ENCODE results near the gene GPR25. TPM values are rescaled to one million over a fixed set of nuclear protein-coding genes. Genes with fewer than 3 reads are reported as not detected.
"Not testable (repeated sequence)": the region's sequence is repeated elsewhere in the genome, so short reads cannot be mapped to it uniquely, and the experiment has no call there.

The GPR25 gene
- polyA plus RNA-seq, 1 donor = not detected

DNA sequence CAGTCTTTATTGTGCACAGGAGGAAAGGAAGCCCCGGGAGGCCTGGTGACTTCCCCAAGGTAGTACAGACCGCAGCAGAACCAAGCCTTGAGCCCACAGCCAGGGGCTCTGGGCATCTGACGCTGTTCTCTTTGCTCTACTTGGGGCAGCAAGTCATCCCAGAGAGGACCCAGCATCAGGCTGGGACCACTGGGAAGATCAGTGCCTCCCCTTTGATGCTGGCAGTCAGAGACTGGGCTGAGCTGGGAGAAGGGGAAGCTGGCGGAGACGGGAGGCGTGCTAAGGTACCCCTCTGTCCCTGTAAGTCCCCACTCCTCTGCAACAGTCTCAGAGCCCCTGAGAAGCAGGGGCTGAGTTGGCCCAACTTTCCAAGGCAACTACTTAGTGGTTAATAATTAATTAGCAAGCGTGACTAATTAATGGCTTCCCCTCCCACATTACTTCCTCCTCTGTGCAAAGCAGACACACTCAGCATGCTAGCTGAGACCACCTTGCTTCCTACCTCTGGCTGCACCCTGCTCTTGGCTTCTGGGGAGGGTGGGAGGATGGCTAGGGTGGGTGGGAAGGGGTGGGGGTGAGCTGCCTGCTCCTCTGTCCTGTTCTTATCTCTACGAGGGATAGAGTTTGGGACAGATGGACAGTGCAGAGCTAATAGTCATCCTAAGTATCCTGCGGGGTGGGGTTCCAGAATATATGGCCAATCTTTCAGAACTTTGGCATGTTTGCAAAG is 23.2 kb downstream of the GPR25 start:
- DNase-seq = no peak

DNA sequence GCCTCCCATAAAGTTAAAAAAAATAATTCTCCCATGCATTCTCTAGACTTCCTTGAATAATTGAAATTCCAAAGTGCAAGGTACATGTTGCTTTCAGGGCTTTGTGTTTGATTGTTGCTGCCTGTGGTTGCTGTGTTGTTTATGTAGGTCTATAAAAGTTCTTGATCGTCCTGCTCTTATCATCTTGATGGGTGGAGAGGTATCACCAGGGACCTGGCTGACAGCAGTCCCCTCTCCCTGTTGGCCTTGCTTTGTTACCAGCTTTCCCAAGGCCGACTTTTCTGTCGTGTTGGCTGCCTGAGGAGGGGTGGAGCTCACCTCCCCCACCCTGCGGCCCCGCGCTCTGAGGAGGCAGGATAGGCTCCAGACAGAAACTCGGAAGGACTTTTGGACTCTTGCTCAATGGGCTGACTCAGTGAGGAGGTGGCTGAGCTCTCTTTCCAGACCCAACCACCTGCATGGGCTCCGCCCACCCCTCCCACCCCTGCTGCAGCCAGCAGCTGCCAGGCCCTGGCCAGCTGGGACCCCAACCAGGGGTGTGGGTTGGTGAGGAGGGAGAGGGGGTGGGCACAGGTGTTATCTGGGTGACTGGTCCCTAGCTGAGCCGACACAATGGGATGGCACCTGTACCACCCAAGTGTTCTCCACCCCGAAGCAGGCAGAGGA is 23.9 kb downstream of the GPR25 start:
- no peak for DNase-seq

DNA sequence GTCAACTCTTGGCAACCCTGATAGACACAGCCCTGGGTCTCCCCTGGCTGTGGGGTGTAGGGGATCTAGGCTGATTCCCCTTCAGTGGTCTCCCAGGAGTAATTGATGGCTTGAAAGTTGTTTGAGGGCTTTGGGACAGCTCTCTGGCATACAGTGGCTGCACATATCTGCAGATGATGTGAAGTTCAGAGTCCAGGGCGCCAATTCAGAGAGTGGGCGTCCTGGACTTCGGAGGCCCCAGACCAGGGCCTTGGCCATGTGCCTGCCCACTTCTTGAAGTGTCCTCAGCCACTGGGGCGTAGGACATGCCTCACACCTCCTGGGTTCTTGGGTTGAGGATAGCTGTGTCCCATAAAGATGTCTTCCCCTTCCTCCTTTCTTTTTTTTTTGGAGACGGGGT is 24.5 kb downstream of the GPR25 start:
- no peak for DNase-seq

DNA sequence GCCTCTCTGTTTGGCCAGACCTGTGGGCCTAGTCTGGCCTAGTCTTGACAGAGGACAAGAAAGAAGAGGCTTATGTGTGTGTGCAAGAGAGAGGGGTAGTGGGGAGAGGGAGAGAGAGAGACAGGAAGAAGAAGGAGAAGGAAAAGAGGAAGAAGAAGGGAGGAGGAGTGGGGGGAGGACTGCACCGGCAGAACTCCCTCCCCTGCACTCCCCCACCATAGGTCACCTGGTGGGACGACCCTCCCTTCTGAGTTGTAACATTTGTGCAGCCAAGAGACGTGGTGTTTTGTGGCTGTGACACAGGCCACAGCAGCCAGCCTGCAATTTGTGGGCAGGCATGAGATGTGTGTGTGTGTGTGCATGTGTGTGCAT is 26.2 kb downstream of the GPR25 start:
- DNase-seq = no peak

DNA sequence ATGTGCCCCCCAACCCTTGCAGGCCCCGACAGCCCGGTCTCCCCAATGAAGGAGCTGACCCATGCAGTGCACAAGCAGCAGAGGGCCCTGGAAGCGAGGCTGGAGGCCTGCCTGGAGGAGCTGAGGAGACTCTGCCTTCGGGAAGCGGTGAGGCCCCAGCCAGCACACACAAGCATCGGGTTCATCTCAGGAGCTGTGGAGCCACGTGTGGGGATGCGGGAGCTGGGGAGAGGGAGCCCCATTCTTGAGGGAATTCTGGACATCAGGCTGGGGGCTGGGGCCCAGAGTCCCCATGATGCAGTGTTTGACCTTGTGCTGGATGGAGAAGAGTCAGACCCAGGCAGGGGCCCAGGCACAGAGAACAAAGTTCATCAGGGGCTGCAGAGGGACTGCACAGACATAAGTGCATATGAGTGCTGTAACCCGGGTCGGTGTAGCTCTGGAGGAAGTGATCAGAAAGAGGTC is 26.7 kb downstream of the GPR25 start:
- no peak for DNase-seq

DNA sequence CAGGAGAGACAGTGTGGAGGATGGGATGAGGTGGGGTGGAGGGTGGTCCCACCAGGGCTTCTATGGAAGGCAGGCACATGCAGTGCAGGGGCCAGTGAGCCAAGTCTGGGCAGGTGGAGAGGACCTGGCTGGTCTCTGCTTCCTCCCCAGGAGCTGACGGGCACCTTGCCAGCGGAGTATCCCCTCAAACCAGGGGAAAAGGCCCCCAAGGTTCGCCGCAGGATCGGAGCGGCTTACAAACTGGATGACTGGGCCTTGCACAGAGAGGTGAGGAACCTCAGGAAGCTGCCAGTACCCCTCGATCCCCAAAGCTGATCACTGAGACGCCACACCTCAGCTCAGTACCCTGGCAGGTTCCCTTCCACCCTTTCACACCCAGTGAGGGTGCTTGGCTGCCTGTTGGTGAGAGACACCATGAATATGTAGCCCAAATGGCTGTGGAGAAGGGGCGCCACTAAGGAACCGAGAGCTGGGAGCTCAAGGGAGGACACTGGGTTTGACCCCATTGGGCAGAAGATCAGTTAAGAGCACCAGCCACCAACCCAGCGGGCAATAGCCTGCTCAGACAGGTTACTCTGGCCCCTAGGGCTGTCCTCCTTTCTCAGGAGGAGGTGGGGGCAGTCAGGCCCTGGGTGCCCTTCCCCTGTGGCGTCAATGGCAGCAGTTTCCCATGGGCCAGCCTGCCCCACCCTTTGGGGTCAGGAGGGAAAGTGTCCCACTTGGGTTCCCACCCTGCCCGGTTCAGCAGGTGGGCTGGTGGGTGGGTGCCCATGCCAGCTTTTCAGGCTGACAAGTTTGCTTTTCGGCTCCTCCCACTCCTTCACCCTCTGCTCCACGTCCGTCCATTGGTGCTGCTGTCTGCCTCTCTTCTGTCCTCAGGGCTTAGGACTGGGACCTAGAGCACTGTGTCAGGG is 27.4 kb downstream of the GPR25 start:
- no peak for DNase-seq

DNA sequence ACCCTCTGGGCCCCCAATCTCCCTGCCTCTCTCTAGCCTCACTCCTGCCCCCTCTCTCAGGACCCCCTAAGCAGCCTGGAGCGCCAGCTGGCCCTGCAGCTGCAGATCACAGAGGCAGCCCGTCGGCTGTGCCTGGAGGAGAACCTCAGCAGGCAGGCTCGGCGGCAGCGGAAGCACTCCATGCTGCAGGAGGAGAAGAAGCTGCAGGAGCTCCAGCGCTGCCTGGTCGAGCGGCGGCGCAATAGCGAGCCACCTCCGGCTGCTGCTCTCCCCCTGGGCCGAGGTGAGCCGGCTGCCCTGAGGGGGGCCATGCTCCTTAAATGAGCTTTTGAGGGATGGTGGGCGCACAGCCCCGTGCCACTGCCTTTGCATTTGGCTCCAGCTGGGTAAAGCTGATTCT is 28.1 kb downstream of the GPR25 start:
- no peak for DNase-seq

DNA sequence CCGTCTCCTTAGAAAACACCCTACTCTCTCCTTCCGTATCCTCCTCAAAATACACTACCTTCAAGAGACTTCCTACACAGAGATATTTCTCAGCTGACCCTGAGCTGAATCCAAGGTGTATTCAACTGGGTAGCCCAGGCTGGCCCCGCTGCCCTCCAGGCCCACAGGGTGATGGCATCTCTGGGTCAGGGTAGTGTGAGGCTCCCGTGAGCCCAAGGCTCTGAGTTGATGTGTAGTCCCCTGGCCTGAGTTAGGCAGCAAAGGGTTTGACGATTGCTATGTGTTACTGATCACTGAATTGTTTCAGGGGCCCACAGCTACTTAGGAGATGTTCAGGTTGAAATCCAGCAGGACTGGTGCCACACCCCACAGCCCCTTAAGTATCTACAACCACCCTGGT is 28.6 kb downstream of the GPR25 start:
- no peak for DNase-seq

DNA sequence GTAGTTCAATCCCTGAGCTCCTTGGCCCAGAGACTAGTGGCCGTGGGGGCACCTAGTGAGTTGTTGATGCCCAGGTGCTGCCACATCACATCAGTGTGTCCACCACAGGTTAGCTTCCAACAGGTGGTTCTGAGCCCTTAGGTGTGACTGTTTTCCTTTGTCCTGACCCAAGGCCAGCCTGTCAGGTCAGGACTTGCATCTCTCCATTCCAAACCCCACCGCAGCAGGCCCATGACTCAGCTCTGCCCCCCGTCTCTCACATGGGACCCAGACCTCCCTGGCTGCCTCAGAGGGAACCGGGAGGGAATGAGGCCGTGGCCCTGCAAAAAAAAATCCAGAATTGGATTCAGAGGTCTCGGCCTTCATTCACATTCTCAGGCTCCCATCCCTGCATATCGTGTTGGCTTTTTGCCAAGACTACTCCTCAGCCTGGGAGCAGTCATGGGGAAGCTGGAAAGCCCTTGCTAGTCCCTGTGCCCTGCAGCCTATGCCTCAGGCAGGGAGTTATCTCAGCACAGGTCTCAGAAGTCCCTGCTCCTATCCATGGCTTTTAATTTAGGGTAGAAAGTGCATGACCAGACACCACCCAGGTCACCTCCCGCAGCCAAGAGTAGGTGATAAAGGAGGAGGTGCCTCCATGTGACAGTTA is 29.1 kb downstream of the GPR25 start:
- no peak for DNase-seq

DNA sequence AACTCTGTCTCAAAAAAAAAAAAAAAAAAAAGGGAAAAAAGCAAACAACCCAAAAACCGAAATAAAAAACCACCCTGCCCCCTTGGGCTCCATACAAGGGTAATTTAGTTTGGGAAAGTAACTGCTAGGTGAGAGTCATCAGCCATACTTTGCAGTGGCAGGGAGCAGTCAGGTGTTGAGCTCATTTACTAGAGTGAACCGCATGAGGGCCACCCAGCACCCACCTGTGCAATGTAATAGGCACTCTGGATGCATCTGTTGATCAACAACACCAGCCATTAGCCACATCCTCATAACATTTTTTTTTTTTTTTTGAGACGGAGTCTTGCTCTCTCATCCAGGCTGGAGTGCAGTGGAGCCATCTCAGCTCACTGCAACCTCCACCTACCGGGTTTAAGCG is 31.0 kb downstream of the GPR25 start:
- DNase-seq = no peak

DNA sequence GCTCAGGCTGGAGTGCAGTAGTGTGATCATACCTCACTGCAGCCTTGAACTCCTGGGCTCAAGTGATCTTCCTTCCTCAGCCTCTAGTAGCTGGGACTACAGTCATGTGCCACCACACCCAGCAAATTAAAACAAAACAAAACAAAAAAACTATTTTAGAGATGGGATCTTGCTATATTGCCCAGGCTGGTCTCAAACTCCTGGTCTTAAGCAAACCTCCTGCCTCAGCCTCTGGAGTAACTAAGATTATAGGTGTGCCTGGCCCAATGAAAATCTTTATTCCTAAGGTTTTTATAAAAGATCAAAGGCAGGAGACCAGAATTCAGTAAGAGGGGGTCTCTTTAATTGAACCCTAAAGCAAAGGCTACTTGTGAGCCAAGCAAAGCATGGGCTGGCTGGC is 32.0 kb downstream of the GPR25 start:
- DNase-seq = no peak

DNA sequence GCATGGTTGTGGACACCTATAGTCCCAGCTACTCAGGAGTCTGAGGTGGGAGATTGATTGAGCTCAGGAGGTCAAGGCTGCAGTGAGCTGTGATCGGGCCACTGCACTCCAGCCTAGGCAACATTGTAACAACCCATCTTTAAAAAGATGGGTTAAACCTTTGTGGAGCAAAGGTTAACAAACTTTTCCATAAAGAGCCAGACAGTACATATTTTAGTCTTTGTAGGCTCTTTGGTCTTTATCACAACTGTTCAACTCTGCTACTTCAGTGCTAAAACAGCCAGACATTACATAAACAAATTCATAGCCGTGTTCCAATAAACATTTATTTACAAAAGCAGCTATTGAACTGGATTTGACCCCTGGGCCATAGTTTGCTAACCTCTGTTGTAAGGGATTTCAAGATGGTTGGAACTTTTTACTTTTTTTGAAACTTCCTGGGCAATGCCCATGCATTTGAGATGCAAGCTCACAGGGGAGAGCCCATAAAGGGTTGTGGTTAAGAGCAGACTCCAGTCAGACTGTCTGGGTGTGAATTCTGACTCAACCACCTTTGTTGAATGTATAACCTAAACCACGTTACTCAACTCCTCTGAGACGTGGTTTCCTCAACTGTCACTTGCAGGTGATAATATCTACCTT is 32.8 kb downstream of the GPR25 start:
- DNase-seq = no peak

DNA sequence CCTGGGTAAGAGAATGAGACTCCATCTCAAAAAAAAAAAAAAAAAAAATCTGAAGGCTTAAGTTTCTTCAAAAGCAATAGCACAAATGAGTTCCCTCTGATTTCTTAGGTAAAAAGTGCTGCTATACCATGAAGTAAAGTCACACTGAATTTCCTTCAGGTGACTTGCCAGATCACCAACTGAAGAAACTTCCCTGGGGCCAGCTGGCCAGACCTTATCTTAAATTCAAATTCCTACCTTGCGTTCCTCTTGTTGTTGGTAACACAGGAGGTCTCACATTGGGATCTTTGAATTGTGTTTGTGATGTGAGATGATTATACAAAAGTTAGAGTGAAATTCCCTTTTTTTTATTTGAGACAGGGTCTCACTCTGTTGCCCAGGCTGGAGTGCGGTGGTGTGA is 33.7 kb downstream of the GPR25 start:
- no peak for DNase-seq

DNA sequence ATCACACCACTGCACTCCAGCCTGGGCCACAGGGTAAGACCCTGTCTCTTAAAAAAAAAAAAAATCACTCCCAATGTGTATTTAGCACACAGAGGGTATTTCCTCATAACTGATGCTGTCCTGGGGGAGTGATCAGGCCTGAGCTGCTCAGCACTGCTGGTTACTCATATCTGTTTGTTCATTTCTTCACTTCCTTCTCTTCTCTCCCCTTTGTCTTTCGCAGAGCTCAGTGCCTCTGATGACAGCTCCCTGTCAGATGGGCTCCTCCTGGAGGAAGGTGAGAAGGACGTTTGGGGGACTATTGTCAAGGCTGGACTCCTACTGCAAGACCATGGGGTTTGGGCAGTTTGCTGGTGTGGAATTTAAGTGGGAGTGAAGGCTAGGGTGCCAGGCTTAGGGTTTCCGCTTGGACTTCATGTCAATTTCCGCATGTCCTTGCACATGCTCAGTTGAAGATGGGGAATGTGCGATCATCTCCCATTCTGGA is 34.9 kb downstream of the GPR25 start:
- DNase-seq = no peak

DNA sequence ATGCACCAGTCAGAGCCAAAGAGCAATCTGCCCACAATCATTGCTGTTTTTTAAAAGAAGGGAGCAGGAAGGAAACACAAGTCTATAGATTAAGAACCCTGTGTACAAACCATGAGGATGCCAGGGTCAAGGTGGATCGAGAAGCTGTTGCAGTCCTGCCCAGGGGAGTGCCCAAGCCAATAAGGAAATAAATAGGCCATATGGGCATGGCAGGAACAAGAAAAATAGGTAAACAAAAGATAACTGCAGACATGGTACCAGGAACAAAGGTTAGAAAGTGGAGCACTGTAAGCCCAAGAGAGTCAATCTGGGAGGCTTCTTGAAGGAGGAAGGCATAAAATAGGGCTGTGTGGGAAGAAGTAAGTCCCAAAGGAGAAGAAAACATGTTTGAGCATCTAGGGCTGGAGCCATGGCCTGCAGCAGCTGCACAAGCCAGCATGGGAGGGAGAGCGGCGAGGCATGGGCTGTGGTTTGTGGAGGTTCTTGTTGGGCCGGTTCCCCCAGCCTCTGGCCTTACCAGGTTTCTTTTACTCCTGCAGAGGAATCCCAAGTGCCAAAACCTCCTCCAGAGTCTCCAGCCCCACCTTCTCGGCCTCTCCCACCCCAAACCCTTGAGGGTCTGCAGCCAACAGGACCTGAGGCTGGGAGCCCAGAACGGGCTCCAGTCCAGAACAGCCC is 35.5 kb downstream of the GPR25 start:
- no peak for DNase-seq

DNA sequence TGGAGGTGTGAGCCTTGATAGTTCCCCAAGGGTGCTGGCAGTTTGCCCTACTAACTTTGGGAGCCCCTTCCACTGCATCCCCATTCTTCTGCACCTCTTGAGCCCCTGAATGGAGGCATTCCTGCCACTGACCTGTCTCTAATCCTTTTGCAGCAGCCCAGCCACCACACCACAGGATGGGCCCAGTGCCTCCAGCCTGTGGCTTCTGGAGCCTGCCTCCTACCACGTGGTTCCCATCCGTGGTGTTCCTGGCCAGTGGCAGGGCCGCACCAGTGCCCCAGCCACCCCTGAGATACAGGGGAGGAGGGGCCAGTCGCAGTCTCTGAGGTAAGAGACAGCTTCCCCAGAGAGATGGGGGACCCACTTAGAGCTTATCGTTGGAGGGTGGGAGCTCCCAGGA is 36.3 kb downstream of the GPR25 start:
- DNase-seq = no peak

DNA sequence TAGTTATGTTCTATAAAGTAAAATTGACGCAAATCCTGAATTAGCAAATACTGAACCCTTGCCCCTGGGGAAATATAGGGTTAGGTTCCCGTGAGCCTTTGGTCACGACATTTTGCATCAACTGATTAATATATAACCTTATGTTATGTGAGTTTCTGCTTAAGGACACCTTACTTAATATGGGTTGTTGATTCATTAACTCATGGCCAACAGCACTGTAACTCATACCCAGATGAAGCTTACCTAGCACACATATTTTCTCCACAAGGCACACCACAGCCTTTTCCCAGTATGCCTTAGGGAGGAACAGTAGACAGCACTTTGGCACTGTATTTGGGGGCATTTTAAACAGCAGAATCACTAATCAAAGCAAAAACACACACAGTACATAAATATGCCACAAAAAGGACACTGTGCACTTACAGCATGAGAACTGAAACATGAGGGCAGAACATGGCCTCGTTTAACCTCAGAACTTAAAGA is 37.0 kb downstream of the GPR25 start:
- DNase-seq = no peak

DNA sequence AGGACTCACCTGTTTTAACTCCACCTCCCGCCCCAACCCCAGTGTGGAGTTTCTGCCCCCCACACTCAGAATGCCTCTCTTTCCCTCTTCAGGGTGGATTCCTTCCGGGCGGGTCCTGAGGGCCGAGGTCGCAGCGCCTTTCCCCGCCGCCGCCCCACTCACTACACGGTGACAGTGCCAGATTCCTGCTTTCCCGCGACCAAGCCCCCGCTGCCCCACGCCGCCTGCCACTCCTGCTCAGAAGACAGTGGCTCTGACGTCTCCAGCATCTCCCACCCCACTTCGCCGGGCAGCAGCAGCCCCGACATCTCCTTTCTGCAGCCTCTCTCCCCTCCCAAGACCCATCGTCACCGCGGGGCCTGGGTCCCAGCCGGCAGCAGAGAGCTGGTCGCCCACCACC is 38.6 kb downstream of the GPR25 start:
- no peak for DNase-seq

DNA sequence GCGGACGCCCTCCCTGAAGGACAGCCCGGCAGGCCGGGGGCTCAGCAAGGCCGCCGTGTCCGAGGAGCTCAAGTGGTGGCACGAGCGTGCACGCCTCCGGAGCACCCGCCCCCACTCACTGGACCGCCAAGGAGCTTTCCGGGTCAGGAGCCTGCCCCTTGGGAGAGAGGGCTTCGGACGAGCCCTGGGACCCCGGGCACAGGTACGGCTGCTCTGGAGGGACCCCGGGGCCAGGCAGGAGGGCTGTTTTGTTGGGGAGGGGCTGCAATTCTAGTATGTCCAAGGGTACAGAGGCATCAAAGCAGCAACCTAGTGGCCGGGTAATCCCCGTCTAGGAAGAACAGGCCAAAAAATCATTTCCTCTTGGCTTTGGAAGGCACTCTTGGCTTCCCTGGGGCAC is 39.2 kb downstream of the GPR25 start:
- DNase-seq = not testable (repeated sequence)

DNA sequence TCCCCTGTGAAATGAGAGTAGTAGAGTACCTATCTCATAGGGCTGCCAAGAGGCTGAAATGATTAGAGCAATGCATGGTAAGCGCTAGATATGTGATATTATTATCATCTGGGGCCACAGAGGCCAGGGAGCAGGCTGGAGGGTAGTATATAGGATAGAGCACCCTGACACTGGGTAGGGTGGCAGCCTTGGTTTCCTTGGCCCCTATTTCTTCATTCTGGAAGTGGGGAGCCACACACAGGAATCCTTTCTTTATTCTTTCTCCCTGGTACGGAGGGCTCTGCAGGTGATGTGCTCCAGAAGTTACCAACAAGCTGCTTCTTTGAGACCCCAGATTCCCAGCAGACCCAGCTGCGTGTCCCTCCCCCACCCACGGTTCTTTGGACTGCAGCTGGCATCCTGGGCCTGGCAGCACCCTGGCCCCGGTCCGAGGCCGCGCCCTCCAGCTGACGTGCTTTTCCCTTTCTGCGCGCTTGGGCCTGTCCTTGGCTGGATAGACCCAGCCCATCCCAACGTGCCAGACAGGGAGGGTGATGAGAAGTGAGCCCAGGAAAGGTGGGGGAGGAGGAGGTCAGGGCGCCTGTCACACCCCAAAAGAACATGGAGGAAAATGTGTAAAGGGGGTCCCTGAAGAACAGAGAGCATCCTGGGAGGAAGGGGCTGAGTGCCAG is 40.1 kb downstream of the GPR25 start:
- DNase-seq = no peak

DNA sequence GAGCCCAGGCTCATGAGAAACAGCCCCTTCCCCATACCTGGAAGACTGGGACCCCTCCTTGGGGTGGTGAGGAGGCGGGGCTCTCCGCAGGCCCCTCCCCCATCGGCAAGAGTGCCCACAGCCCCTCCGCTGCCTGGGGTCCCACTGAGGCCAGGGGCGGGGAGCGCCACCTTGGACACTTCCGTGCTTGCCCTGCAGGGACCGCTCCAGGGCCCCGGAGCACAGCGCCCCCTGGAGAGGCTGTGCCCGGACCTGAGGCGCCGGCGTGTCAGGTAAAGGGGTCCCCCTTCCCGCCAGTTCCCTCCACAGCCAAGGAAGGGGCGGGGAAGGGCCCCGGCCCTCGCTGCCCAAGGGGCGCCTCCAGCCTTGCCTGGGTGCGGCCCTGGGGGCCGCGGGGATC is 43.4 kb downstream of the GPR25 start:
- no peak for DNase-seq

Data from hindlimb muscle (tissue), 1 donor.